ENCODE data around the gene CARD9. TPM values are rescaled to one million over a fixed set of nuclear protein-coding genes. Genes with fewer than 3 reads are reported as not detected.

CARD9 gene
- total RNA-seq, 2 experiments from 2014 or later = 0.92 to 1.7 TPM

GRCh38 chr9:136341769-136342168 lies 31.7 kb downstream of the CARD9 start:
- BruUV-seq (replicated peaks) = no TSS peak
- no peak overlapping the region for H3K27ac ChIP-seq (ENCODE audit: low read depth, low read length, poor library complexity, severe bottlenecking)
- no peak overlapping the region for H3K4me2 ChIP-seq (ENCODE audit: low read length)
- H3K4me1 ChIP-seq (ENCODE audit: insufficient read depth, low read length, poor library complexity, severe bottlenecking) = no peaks in the 10 kb centered on the region
- no peak overlapping the region for H2AFZ ChIP-seq (ENCODE audit: low read length)
- ChIA-PET POLR2A (no interaction called here), CTCF (ENCODE audit: unreplicated experiment) (no interaction called here)
- no peak for DNase-seq (ENCODE audit: low spot score)
- H3K79me2 ChIP-seq (ENCODE audit: insufficient read depth, low read depth, low read length) = no peaks in the 10 kb centered on the region
- TF ChIP-seq EZH2phosphoT487 (IDR thresholded peaks at IDR 0.05; ENCODE audit: borderline replicate concordance, low read depth, low read length) (no peak), CTCF (conservative IDR thresholded peaks at IDR 0.05; ENCODE audit: low read length) (no peak)
- no peaks in the 10 kb centered on the region for H3K36me3 ChIP-seq (ENCODE audit: insufficient read depth, low read length)
- intact Hi-C loops (cut with micrococcal nuclease; ENCODE audit: unreplicated experiment) = no loop called here
- no peaks in the 10 kb centered on the region for H3K9me2 ChIP-seq (ENCODE audit: insufficient read depth, low read length)
- no peaks in the 10 kb centered on the region for H3K9me3 ChIP-seq (ENCODE audit: low read length)
- no peaks in the 10 kb centered on the region for H4K20me1 ChIP-seq (ENCODE audit: insufficient read depth, low read length)
- no peak overlapping the region for H3K4me3 ChIP-seq (ENCODE audit: low read depth, low read length, poor library complexity, severe bottlenecking)

GRCh38 chr9:136341042-136341655 lies 32.3 kb downstream of the CARD9 start:
- ChIA-PET CTCF (ENCODE audit: unreplicated experiment) (no interaction called here), POLR2A (no interaction called here)
- no peaks in the 10 kb centered on the region for H4K20me1 ChIP-seq (ENCODE audit: insufficient read depth, low read length)
- no peaks in the 10 kb centered on the region for H3K9me3 ChIP-seq (ENCODE audit: low read length)
- H2AFZ ChIP-seq (ENCODE audit: low read length) = no peak overlapping the region
- no peak for DNase-seq (ENCODE audit: low spot score)
- no peak overlapping the region for H3K4me2 ChIP-seq (ENCODE audit: low read length)
- H3K79me2 ChIP-seq (ENCODE audit: insufficient read depth, low read depth, low read length) = no peaks in the 10 kb centered on the region
- no peaks in the 10 kb centered on the region for H3K36me3 ChIP-seq (ENCODE audit: insufficient read depth, low read length)
- no peak for TF ChIP-seq EZH2phosphoT487 (IDR thresholded peaks at IDR 0.05; ENCODE audit: borderline replicate concordance, low read depth, low read length)
- no peak for TF ChIP-seq CTCF (conservative IDR thresholded peaks at IDR 0.05; ENCODE audit: low read length)
- no peaks in the 10 kb centered on the region for H3K9me2 ChIP-seq (ENCODE audit: insufficient read depth, low read length)
- no peak overlapping the region for H3K27ac ChIP-seq (ENCODE audit: low read depth, low read length, poor library complexity, severe bottlenecking)
- no peaks in the 10 kb centered on the region for H3K4me1 ChIP-seq (ENCODE audit: insufficient read depth, low read length, poor library complexity, severe bottlenecking)
- intact Hi-C loops (cut with micrococcal nuclease; ENCODE audit: unreplicated experiment) = no loop called here
- H3K4me3 ChIP-seq (ENCODE audit: low read depth, low read length, poor library complexity, severe bottlenecking) = no peak overlapping the region
- BruUV-seq (replicated peaks) = no TSS peak

- TF ChIP-seq EZH2phosphoT487 (IDR thresholded peaks at IDR 0.05; ENCODE audit: borderline replicate concordance, low read depth, low read length) = no peak
- TF ChIP-seq CTCF (conservative IDR thresholded peaks at IDR 0.05; ENCODE audit: low read length) = no peak
- Histone ChIP-seq H3K9me3 (ENCODE audit: low read length) (no peaks in the 10 kb centered on the region), H3K4me3 (ENCODE audit: low read depth, low read length, poor library complexity, severe bottlenecking) (no peak overlapping the region), H3K4me1 (ENCODE audit: insufficient read depth, low read length, poor library complexity, severe bottlenecking) (no peaks in the 10 kb centered on the region), H3K36me3 (ENCODE audit: insufficient read depth, low read length) (no peaks in the 10 kb centered on the region), H3K27ac (ENCODE audit: low read depth, low read length, poor library complexity, severe bottlenecking) (no peak overlapping the region), H2AFZ (ENCODE audit: low read length) (no peak overlapping the region), H3K79me2 (ENCODE audit: insufficient read depth, low read depth, low read length) (no peaks in the 10 kb centered on the region), H3K4me2 (ENCODE audit: low read length) (no peak overlapping the region), H3K9me2 (ENCODE audit: insufficient read depth, low read length) (no peaks in the 10 kb centered on the region), H4K20me1 (ENCODE audit: insufficient read depth, low read length) (no peaks in the 10 kb centered on the region)
- POLR2A ChIA-PET = no interaction called here
- no TSS peak for BruUV-seq (replicated peaks)
- intact Hi-C loops (cut with micrococcal nuclease; ENCODE audit: unreplicated experiment) = no loop called here
- CTCF ChIA-PET (ENCODE audit: unreplicated experiment) = no interaction called here
- DNase-seq (ENCODE audit: low spot score) = no peak
Measured at GRCh38 chr9:136340356-136341041, 33.0 kb downstream of the CARD9 start.

Measured in OCI-LY7 (cell line).